Measurements from ENCODE around the gene SMYD3. TPM values are rescaled to one million over a fixed set of nuclear protein-coding genes. Genes with fewer than 3 reads are reported as not detected.
A peak's percentile ranks its signal among the peaks of the same experiment; 100 is the strongest.
"Not testable (repeated sequence)": the region's sequence is repeated elsewhere in the genome, so short reads cannot be mapped to it uniquely, and the experiment has no call there.

The SMYD3 gene
- total RNA-seq, 1 donor from 2014 or later: 31.9 TPM

- H3K4me3 Mint-ChIP-seq (ENCODE audit: low read depth): no peak overlapping the region
- H3K4me1 Mint-ChIP-seq (ENCODE audit: low read depth): no peaks in the 10 kb centered on the region
- no peak for DNase-seq (ENCODE audit: low spot score, unreplicated experiment)
- H3K27ac Mint-ChIP-seq: no peak overlapping the region
- H3K36me3 Mint-ChIP-seq (ENCODE audit: insufficient read depth): no peaks in the 10 kb centered on the region
- TF ChIP-seq, protein P1, sequence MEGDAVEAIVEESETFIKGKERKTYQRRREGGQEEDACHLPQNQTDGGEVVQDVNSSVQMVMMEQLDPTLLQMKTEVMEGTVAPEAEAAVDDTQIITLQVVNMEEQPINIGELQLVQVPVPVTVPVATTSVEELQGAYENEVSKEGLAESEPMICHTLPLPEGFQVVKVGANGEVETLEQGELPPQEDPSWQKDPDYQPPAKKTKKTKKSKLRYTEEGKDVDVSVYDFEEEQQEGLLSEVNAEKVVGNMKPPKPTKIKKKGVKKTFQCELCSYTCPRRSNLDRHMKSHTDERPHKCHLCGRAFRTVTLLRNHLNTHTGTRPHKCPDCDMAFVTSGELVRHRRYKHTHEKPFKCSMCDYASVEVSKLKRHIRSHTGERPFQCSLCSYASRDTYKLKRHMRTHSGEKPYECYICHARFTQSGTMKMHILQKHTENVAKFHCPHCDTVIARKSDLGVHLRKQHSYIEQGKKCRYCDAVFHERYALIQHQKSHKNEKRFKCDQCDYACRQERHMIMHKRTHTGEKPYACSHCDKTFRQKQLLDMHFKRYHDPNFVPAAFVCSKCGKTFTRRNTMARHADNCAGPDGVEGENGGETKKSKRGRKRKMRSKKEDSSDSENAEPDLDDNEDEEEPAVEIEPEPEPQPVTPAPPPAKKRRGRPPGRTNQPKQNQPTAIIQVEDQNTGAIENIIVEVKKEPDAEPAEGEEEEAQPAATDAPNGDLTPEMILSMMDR (IDR thresholded peaks at IDR 0.05; ENCODE audit: unreplicated experiment): no peak
- no peaks in the 10 kb centered on the region for H3K9me3 Mint-ChIP-seq (ENCODE audit: low read depth)
- H3K27me3 Mint-ChIP-seq: no peaks in the 10 kb centered on the region
These were observed 140.0 kb downstream of the SMYD3 start for GRCh38 chr1:246367041-246367440.

DNA sequence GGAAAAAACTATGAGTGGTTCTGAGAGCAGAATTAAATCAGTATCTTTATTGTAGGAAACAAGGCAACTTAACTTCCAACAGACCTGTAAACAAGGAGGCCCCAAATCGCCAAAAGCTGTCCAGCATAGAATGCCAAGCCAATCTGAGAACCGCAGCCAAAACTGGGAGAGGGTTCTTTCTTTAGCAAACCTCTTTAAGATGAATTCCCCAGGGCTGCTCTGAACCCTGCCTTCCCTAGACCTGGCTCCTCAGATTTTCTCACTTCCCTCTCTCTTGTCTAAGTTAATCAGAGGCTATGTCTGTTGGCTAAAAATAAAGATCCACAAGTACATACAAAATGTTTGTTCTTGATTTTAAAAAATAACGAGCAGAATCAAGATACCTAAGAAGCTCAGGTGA lies 141.4 kb downstream of the SMYD3 start:
- Mint-ChIP-seq H3K27ac (no peak overlapping the region), H3K4me3 (ENCODE audit: low read depth) (no peak overlapping the region), H3K27me3 (no peaks in the 10 kb centered on the region), H3K4me1 (ENCODE audit: low read depth) (no peaks in the 10 kb centered on the region), H3K9me3 (ENCODE audit: low read depth) (peaks cover 12% of the 10 kb centered on the region), H3K36me3 (ENCODE audit: insufficient read depth) (peaks cover 6% of the 10 kb centered on the region)
- TF ChIP-seq, protein P1 (IDR thresholded peaks at IDR 0.05; ENCODE audit: unreplicated experiment): no peak
- no peak for DNase-seq (ENCODE audit: low spot score, unreplicated experiment)

GRCh38 chr1:246364415-246364941 lies 142.6 kb downstream of the SMYD3 start:
- H3K4me3 Mint-ChIP-seq (ENCODE audit: low read depth): no peak overlapping the region
- no peaks in the 10 kb centered on the region for H3K27me3 Mint-ChIP-seq
- no peak overlapping the region for H3K27ac Mint-ChIP-seq
- TF ChIP-seq, protein P1 (IDR thresholded peaks at IDR 0.05; ENCODE audit: unreplicated experiment): no peak
- peaks cover 9% of the 10 kb centered on the region for H3K36me3 Mint-ChIP-seq (ENCODE audit: insufficient read depth)
- DNase-seq (ENCODE audit: low spot score, unreplicated experiment): no peak
- no peaks in the 10 kb centered on the region for H3K4me1 Mint-ChIP-seq (ENCODE audit: low read depth)
- peaks cover 22% of the 10 kb centered on the region for H3K9me3 Mint-ChIP-seq (ENCODE audit: low read depth)

DNA sequence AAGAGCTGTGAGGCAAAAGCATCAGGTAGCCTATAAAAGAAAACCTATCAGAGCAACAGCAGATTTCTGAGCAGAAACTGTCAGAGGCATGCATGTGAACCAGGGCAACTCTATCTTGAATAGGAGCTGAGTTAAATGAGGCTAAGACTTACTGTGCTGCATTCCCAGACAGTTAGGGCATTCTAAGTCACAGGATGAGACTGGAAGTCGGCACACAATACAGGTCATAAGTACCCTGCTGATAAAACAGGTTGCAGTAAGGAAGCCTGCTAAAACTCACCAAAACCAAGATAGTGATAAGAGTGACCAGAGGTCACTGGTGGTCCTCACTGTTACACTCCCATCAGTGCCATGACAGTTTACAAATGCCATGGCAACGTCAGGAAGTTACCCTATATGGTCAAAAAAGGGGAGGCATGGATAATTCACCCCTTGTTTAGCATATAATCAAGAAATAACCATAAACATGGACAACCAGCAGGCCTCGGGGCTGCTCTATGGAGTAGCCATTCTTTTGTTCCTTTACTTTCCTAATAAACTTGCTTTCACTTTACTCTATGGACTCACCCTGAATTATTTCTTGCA lies 150.0 kb downstream of the SMYD3 start:
- H3K4me3 Mint-ChIP-seq (ENCODE audit: low read depth); DNase-seq (ENCODE audit: low spot score, unreplicated experiment); H3K4me1 Mint-ChIP-seq (ENCODE audit: low read depth); H3K27me3 Mint-ChIP-seq; H3K27ac Mint-ChIP-seq: not testable (repeated sequence)
- peaks cover 48% of the 10 kb centered on the region for H3K9me3 Mint-ChIP-seq (ENCODE audit: low read depth)
- H3K36me3 Mint-ChIP-seq (ENCODE audit: insufficient read depth): peaks cover 17% of the 10 kb centered on the region

GRCh38 chr1:246355411-246356230 lies 151.5 kb downstream of the SMYD3 start:
- Mint-ChIP-seq H3K27me3 (no peaks in the 10 kb centered on the region), H3K27ac (no peak overlapping the region), H3K4me1 (ENCODE audit: low read depth) (peaks cover 7% of the 10 kb centered on the region), H3K9me3 (ENCODE audit: low read depth) (peaks cover 36% of the 10 kb centered on the region), H3K4me3 (ENCODE audit: low read depth) (no peak overlapping the region), H3K36me3 (ENCODE audit: insufficient read depth) (peaks cover 10% of the 10 kb centered on the region)
- DNase-seq (ENCODE audit: low spot score, unreplicated experiment): no peak
- TF ChIP-seq, protein P1 (IDR thresholded peaks at IDR 0.05; ENCODE audit: unreplicated experiment): peak; percentile 12

All from progenitor cell of endocrine pancreas (in vitro differentiated cells).